Body of pancreas (tissue), 4 donors: ENCODE data around the gene AIF1.

ENCODE experiments used
- CTCF ChIP-seq, 7 experiments: fragments of 450-650 bp in 4 of 7; fragments of 200-600 bp in 3 of 7; sonication (generic) in 3 of 7; IDR thresholded peaks; one replicate each; pipeline ENCODE4 v1.5.1; 2016 to 2019; ENCODE audit warnings: antibody characterized with exemption in 7 of 7
- POLR2A ChIP-seq, 3 donors: fragments of 450-650 bp; IDR thresholded peaks; one replicate each; pipeline ENCODE4 v1.6.1; 2016; ENCODE audit warnings: antibody characterized with exemption in 3 of 3, mild to moderate bottlenecking in 2 of 3

GRCh38 chr6:31573239-31574105 lies 41.6 kb upstream of the AIF1 start:
- TF ChIP-seq CTCF (IDR thresholded peaks at IDR 0.05) = no peak
- no peak for TF ChIP-seq POLR2A (IDR thresholded peaks at IDR 0.05)
